ENCODE measurements around the gene AGO1. TPM values are rescaled to one million over a fixed set of nuclear protein-coding genes. Genes with fewer than 3 reads are reported as not detected.

Gene AGO1
- total RNA-seq, 1 donor from 2014 or later = 50.7 TPM

GRCh38 chr1:35857830-35858229 is 25.2 kb upstream of the AGO1 start:
- H3K27me3 Mint-ChIP-seq (ENCODE audit: low read depth) = no peaks in the 10 kb centered on the region
- no peak overlapping the region for H3K27ac Mint-ChIP-seq
- no peak overlapping the region for H3K4me3 Mint-ChIP-seq
- H3K36me3 Mint-ChIP-seq = peaks cover 14% of the 10 kb centered on the region
- H3K9me3 Mint-ChIP-seq = no peaks in the 10 kb centered on the region
- no peaks in the 10 kb centered on the region for H3K4me1 Mint-ChIP-seq
- TF ChIP-seq CTCF (IDR thresholded peaks at IDR 0.05; ENCODE audit: unreplicated experiment) = no peak
- no peak for DNase-seq (ENCODE audit: low spot score in 2 of 2, unreplicated experiment in 2 of 2)

GRCh38 chr1:35860696-35861095 is 22.3 kb upstream of the AGO1 start:
- no peak overlapping the region for H3K4me3 Mint-ChIP-seq
- TF ChIP-seq CTCF (IDR thresholded peaks at IDR 0.05; ENCODE audit: unreplicated experiment) = no peak
- no peak for DNase-seq (ENCODE audit: low spot score in 2 of 2, unreplicated experiment in 2 of 2)
- H3K4me1 Mint-ChIP-seq = peaks cover 3% of the 10 kb centered on the region
- H3K27me3 Mint-ChIP-seq (ENCODE audit: low read depth) = no peaks in the 10 kb centered on the region
- H3K9me3 Mint-ChIP-seq = no peaks in the 10 kb centered on the region
- no peak overlapping the region for H3K27ac Mint-ChIP-seq
- H3K36me3 Mint-ChIP-seq = peaks cover 3% of the 10 kb centered on the region

DNA sequence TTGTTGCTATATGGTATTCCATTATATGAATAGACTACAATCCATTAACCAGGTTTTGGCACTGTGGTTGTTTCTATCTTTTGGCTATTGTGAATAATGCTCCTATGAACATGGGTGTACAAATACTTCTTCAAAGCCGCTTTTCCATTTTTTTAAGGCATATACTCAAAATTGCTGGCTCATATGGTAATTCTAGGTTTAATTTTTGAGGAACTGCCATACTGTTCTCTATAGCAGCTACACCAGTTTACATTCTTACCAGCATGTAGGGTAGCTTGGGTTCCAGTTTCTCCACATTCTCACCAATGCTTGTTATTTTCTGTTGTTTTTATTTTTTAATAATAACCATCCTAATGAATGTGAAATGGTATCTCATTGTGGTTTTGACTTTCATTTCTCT is 19.9 kb upstream of the AGO1 start:
- peaks cover 3% of the 10 kb centered on the region for H3K4me1 Mint-ChIP-seq
- no peaks in the 10 kb centered on the region for H3K36me3 Mint-ChIP-seq
- no peaks in the 10 kb centered on the region for H3K9me3 Mint-ChIP-seq
- no peak for DNase-seq (ENCODE audit: low spot score in 2 of 2, unreplicated experiment in 2 of 2)
- no peak overlapping the region for H3K27ac Mint-ChIP-seq
- H3K27me3 Mint-ChIP-seq (ENCODE audit: low read depth) = no peaks in the 10 kb centered on the region
- no peak for TF ChIP-seq CTCF (IDR thresholded peaks at IDR 0.05; ENCODE audit: unreplicated experiment)
- no peak overlapping the region for H3K4me3 Mint-ChIP-seq

- no peak overlapping the region for H3K4me3 Mint-ChIP-seq
- H3K36me3 Mint-ChIP-seq = no peaks in the 10 kb centered on the region
- no peak for DNase-seq (ENCODE audit: low spot score in 2 of 2, unreplicated experiment in 2 of 2)
- no peaks in the 10 kb centered on the region for H3K9me3 Mint-ChIP-seq
- H3K27me3 Mint-ChIP-seq (ENCODE audit: low read depth) = no peaks in the 10 kb centered on the region
- TF ChIP-seq CTCF (IDR thresholded peaks at IDR 0.05; ENCODE audit: unreplicated experiment) = no peak
- H3K4me1 Mint-ChIP-seq = peaks cover 3% of the 10 kb centered on the region
- H3K27ac Mint-ChIP-seq = no peak overlapping the region
These were observed 19.0 kb upstream of the AGO1 start for GRCh38 chr1:35863881-35864625.

DNA sequence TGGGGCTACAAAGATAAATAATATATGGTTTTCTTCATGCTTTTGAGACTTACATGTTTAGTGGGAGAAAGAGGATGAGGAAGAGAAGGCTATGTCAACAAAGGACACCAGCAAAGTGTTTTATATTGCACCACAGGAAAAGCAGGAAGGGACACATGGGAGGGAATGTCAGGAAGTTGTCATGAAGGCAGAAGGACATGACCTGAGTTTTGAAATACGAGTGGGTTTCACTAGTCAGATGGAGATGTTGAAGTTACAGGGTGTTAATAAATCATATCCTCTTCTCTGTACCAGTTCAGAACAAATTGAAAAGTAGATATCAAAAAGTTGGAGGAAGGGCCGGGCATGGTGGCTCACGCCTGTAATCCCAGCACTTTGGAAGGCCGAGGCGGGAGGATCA is 18.2 kb upstream of the AGO1 start:
- no peaks in the 10 kb centered on the region for H3K27me3 Mint-ChIP-seq (ENCODE audit: low read depth)
- H3K4me3 Mint-ChIP-seq = no peak overlapping the region
- DNase-seq (ENCODE audit: low spot score in 2 of 2, unreplicated experiment in 2 of 2) = no peak
- H3K9me3 Mint-ChIP-seq = no peaks in the 10 kb centered on the region
- H3K4me1 Mint-ChIP-seq = peaks cover 3% of the 10 kb centered on the region
- TF ChIP-seq CTCF (IDR thresholded peaks at IDR 0.05; ENCODE audit: unreplicated experiment) = no peak
- no peak overlapping the region for H3K27ac Mint-ChIP-seq
- no peaks in the 10 kb centered on the region for H3K36me3 Mint-ChIP-seq
